Ishikawa (cell line): Measurements from ENCODE around the gene PIRT.

ENCODE experiments used
- CREB1 ChIP-seq: IDR thresholded peaks from 2 replicates; pipeline ENCODE4 v1.6.1; 2012; ENCODE audit warnings: low read depth
- EP300 ChIP-seq: IDR thresholded peaks from 2 replicates; pipeline ENCODE4 v1.6.1; 2012; ENCODE audit warnings: borderline replicate concordance
- RAD21 ChIP-seq: IDR thresholded peaks from 2 replicates; pipeline ENCODE4 v1.6.1; 2012; ENCODE audit warnings: low read depth
- USF1 ChIP-seq: IDR thresholded peaks from 2 replicates; pipeline ENCODE4 v1.6.1; 2012

DNA sequence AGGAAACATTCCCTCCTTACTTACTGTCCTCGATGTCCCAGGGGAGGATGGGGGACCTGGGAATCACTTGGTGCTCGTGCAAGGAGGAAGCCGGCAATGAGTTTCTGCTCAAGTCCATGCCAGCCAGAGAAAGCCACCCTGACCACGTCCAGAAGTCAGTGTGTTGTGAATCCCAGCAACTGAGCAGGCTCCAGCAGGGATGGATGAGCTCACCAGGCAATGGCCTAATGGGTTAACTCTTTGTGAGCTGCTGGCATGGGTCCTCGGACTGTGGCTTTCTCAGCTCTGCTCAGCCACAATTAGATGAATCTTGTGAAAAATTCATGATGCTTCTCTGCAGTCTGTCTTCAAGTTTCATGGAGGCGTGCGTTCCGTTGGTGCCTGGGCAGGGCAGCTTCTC lies at the start of gene PIRT:
- TF ChIP-seq CREB1 (no peak), EP300 (no peak), USF1 (no peak), RAD21 (no peak)
